H1 (cell line): ENCODE data around the gene SAE1. TPM values are rescaled to one million over a fixed set of nuclear protein-coding genes. Genes with fewer than 3 reads are reported as not detected.
"Not testable (repeated sequence)": the region's sequence is repeated elsewhere in the genome, so short reads cannot be mapped to it uniquely, and the experiment has no call there.

Experiments used
- CTCF ChIA-PET: fragments of 300-600 bp; sonication (Branson Sonifier 250); formaldehyde crosslinking; loops from one replicate; lab custom pipeline; 2021; ENCODE audit not compliant: partially characterized antibody; lab: Charles Lee
- POLR2A ChIA-PET: fragments of 300-600 bp; sonication (Branson Sonifier 250); formaldehyde crosslinking; loops from one replicate; lab custom pipeline; 2021; ENCODE audit warnings: inconsistent platforms; ENCODE audit not compliant: partially characterized antibody; lab: Charles Lee
- DNase-seq, 2 experiments: peaks; one replicate each; pipeline versions ENCODE4 v3.0.0 to v3.0.0-alpha.2; 2010 to 2022; ENCODE audit warnings: low spot score in 2 of 2, low read depth in 1 of 2, mixed read lengths in 1 of 2
- FAIRE-seq: peaks from 2 replicates; lab custom pipeline; 2011; peaks lifted over from hg19 to GRCh38; lab: Jason Lieb, UNC
- H2AFZ ChIP-seq: 2 replicates; pipeline ENCODE4 v1.8.1; 2012; ENCODE audit warnings: low read length, inconsistent platforms
- H2AK5ac ChIP-seq: 2 replicates; pipeline ENCODE4 v1.6.1; 2013; ENCODE audit warnings: low read depth, low read length
- H2BK120ac ChIP-seq: replicated peaks from 2 replicates; pipeline ENCODE3; 2013; ENCODE audit warnings: low read depth, low read length, inconsistent platforms
- H2BK12ac ChIP-seq: 2 replicates; pipeline ENCODE4 v1.6.1; 2013; ENCODE audit warnings: low read depth, low read length
- H2BK15ac ChIP-seq: 2 replicates; pipeline ENCODE4 v1.6.1; 2013; ENCODE audit warnings: low read length
- H2BK20ac ChIP-seq: 2 replicates; pipeline ENCODE4 v1.6.1; 2013; ENCODE audit warnings: low read length
- H2BK5ac ChIP-seq: 2 replicates; pipeline ENCODE4 v1.6.1; 2013; ENCODE audit warnings: low read depth, low read length
- H3K14ac ChIP-seq: 2 replicates; pipeline ENCODE4 v1.6.1; 2013; ENCODE audit warnings: inconsistent platforms; ENCODE audit not compliant: insufficient read length
- H3K18ac ChIP-seq: 2 replicates; pipeline ENCODE4 v1.6.1; 2013; ENCODE audit warnings: low read length; ENCODE audit errors: extremely low read depth
- H3K23ac ChIP-seq: 2 replicates; pipeline ENCODE4 v1.6.1; 2013; ENCODE audit warnings: inconsistent platforms; ENCODE audit not compliant: insufficient read length
- H3K23me2 ChIP-seq: 2 replicates; pipeline ENCODE4 v1.6.1; 2013; ENCODE audit warnings: low read depth, low read length
- H3K27ac ChIP-seq: 2 replicates; pipeline ENCODE4 v1.6.1; 2011; ENCODE audit warnings: low read depth, low read length, inconsistent platforms
- H3K27me3 ChIP-seq, 4 experiments: replicated peaks in 1 of 4; 1 replicate in 1 of 4; 2 replicates in 3 of 4; pipeline versions ENCODE4 v1.6.1 to v1.8.1; 2011 to 2013; ENCODE audit warnings: low read length in 3 of 4, mild to moderate bottlenecking in 3 of 4, inconsistent platforms in 2 of 4, mixed read lengths in 2 of 4, moderate library complexity in 1 of 4; ENCODE audit not compliant: control insufficient read depth in 3 of 4, insufficient read depth in 3 of 4; ENCODE audit errors: extremely low read depth in 1 of 4
- H3K36me3 ChIP-seq, 4 experiments: 2 replicates each; pipeline versions ENCODE4 v1.6.1 to v1.8.1; 2011 to 2013; ENCODE audit warnings: mild to moderate bottlenecking in 4 of 4, low read length in 3 of 4, moderate library complexity in 2 of 4, control low read depth in 1 of 4, inconsistent platforms in 1 of 4; ENCODE audit not compliant: insufficient read depth in 4 of 4, control insufficient read depth in 2 of 4
- H3K4ac ChIP-seq: replicated peaks from 2 replicates; pipeline ENCODE3; 2013; ENCODE audit warnings: low read length, low read depth, mixed read lengths, inconsistent platforms; ENCODE audit not compliant: insufficient read length
- H3K4me1 ChIP-seq, 4 experiments: replicated peaks in 1 of 4; 1 replicate in 1 of 4; 2 replicates in 3 of 4; pipeline versions ENCODE4 v1.6.1 to v1.8.1; 2011 to 2013; ENCODE audit warnings: low read length in 3 of 4, inconsistent platforms in 2 of 4, mixed read lengths in 1 of 4; ENCODE audit not compliant: insufficient read depth in 4 of 4, control insufficient read depth in 3 of 4
- H3K4me2 ChIP-seq, 2 experiments: 2 replicates each; pipeline versions ENCODE4 v1.6.1 to v1.8.1; 2011 to 2013; ENCODE audit warnings: low read depth in 2 of 2, low read length in 2 of 2, control low read depth in 1 of 2, inconsistent platforms in 1 of 2, mild to moderate bottlenecking in 1 of 2; ENCODE audit not compliant: insufficient read depth in 1 of 2
- H3K4me3 ChIP-seq, 4 experiments: fragments of 200-600, 300-600 bp in 1 of 4; sonication (generic), shearing (Covaris generic), sonication (Bioruptor Twin) in 1 of 4; 2 replicates each; pipeline versions ENCODE4 v1.5.1 to v1.8.1; 2011 to 2016; ENCODE audit warnings: low read length in 4 of 4, low read depth in 3 of 4, control low read depth in 2 of 4, inconsistent platforms in 2 of 4, mild to moderate bottlenecking in 2 of 4, mixed read lengths in 1 of 4, moderate library complexity in 1 of 4; ENCODE audit not compliant: insufficient read depth in 2 of 4; ENCODE audit errors: extremely low read depth in 1 of 4
- H3K56ac ChIP-seq: replicated peaks from 2 replicates; pipeline ENCODE3; 2013; ENCODE audit warnings: low read depth, mild to moderate bottlenecking, mixed read lengths, low read length, inconsistent platforms; ENCODE audit not compliant: insufficient read length
- H3K79me1 ChIP-seq: 2 replicates; pipeline ENCODE4 v1.6.1; 2013; ENCODE audit warnings: low read depth, low read length, control low read depth
- H3K79me2 ChIP-seq, 2 experiments: 2 replicates each; pipeline versions ENCODE4 v1.6.1 to v1.8.1; 2012 to 2013; ENCODE audit warnings: low read length in 2 of 2, mild to moderate bottlenecking in 2 of 2, inconsistent platforms in 1 of 2; ENCODE audit not compliant: insufficient read depth in 2 of 2, control insufficient read depth in 1 of 2
- H3K9ac ChIP-seq, 4 experiments: replicated peaks in 1 of 4; 1 replicate in 1 of 4; 2 replicates in 3 of 4; pipeline versions ENCODE4 v1.6.1 to v1.8.1; 2011 to 2013; ENCODE audit warnings: low read depth in 3 of 4, low read length in 3 of 4, control low read depth in 2 of 4, mild to moderate bottlenecking in 2 of 4, moderate library complexity in 2 of 4, inconsistent platforms in 1 of 4; ENCODE audit errors: extremely low read depth in 1 of 4
- H3K9me3 ChIP-seq, 2 experiments: 2 replicates each; pipeline versions ENCODE4 v1.6.1 to v1.8.1; 2012 to 2013; ENCODE audit warnings: mild to moderate bottlenecking in 2 of 2, moderate library complexity in 2 of 2, control low read depth in 1 of 2, inconsistent platforms in 1 of 2, low read depth in 1 of 2, low read length in 1 of 2, mixed read lengths in 1 of 2; ENCODE audit not compliant: insufficient read depth in 2 of 2
- H4K20me1 ChIP-seq, 2 experiments: replicated peaks in 1 of 2; 2 replicates each; pipeline versions ENCODE3 to v1.8.1; 2011 to 2013; ENCODE audit warnings: inconsistent platforms in 2 of 2, low read length in 2 of 2, mild to moderate bottlenecking in 1 of 2; ENCODE audit not compliant: insufficient read depth in 2 of 2, control insufficient read depth in 1 of 2
- H4K5ac ChIP-seq: 2 replicates; pipeline ENCODE4 v1.6.1; 2013; ENCODE audit warnings: low read length, low read depth, mixed read lengths, inconsistent platforms; ENCODE audit not compliant: insufficient read length
- H4K8ac ChIP-seq: 2 replicates; pipeline ENCODE4 v1.8.0; 2013; ENCODE audit warnings: mild to moderate bottlenecking, moderate library complexity, low read length, inconsistent platforms; ENCODE audit not compliant: insufficient read depth; ENCODE audit errors: extremely low read depth
- H4K91ac ChIP-seq: replicated peaks from 2 replicates; pipeline ENCODE3; 2013; ENCODE audit warnings: low read length, mixed read lengths, inconsistent platforms; ENCODE audit not compliant: insufficient read length
- CREB1 ChIP-seq: IDR thresholded peaks from 2 replicates; pipeline ENCODE4 v1.6.1; 2012; ENCODE audit warnings: inconsistent platforms
- HDAC2 ChIP-seq, 2 experiments: fragments of 300-600 bp in 1 of 2; sonication (generic) in 1 of 2; IDR thresholded peaks; 2 replicates each; pipeline ENCODE4 v1.6.1; 2011 to 2012; ENCODE audit warnings: low read depth in 2 of 2, low read length in 2 of 2, mild to moderate bottlenecking in 2 of 2, moderate library complexity in 2 of 2, borderline replicate concordance in 1 of 2, inconsistent platforms in 1 of 2
- KDM1A ChIP-seq: fragments of 200-600, 300-600 bp; sonication (generic); IDR thresholded peaks from 2 replicates; pipeline ENCODE4 v1.7.1; 2016; ENCODE audit warnings: mild to moderate bottlenecking, low read length, borderline replicate concordance
- NANOG ChIP-seq: IDR thresholded peaks from 2 replicates; pipeline ENCODE4 v1.6.1; 2011; ENCODE audit warnings: low read length, low read depth, mild to moderate bottlenecking, inconsistent platforms; ENCODE audit not compliant: insufficient read depth, poor library complexity, severe bottlenecking
- POLR2A ChIP-seq, 2 experiments: IDR thresholded peaks; 1 replicate in 1 of 2; 2 replicates in 1 of 2; pipeline ENCODE4 v1.6.1; 2011; ENCODE audit warnings: low read depth in 2 of 2, low read length in 2 of 2, mild to moderate bottlenecking in 2 of 2; ENCODE audit errors: control extremely low read depth in 1 of 2
- POU5F1 ChIP-seq: IDR thresholded peaks from 2 replicates; pipeline ENCODE4 v1.6.1; 2011; ENCODE audit warnings: low read depth, mild to moderate bottlenecking, low read length, moderate library complexity
- RAD21 ChIP-seq, 2 experiments: IDR thresholded peaks in 1 of 2; conservative IDR thresholded peaks in 1 of 2; 2 replicates each; pipeline ENCODE4 v1.6.1; 2011; ENCODE audit warnings: low read depth in 2 of 2, low read length in 2 of 2, improper control_type of control experiment in 1 of 2, inconsistent platforms in 1 of 2, mild to moderate bottlenecking in 1 of 2, moderate library complexity in 1 of 2
- SRF ChIP-seq: IDR thresholded peaks from 2 replicates; pipeline ENCODE4 v1.6.1; 2011; ENCODE audit warnings: mild to moderate bottlenecking, low read depth, low read length, moderate library complexity
- ZNF274 ChIP-seq: IDR thresholded peaks from 2 replicates; pipeline ENCODE4 v1.7.0; 2012; ENCODE audit warnings: low read length, borderline replicate concordance; ENCODE audit errors: extremely low read depth
- WGBS, 2 experiments: shearing (Covaris generic) in 1 of 2; methylation state at CpG; one replicate each; pipeline versions ENCODE4 v1.1.6 to v1.1.7; 2013 to 2015; ENCODE audit warnings: low lambda C conversion rate in 2 of 2, mixed read lengths in 2 of 2, inconsistent platforms in 1 of 2, low coverage in 1 of 2, missing lambda C conversion rate in 1 of 2; ENCODE audit not compliant: insufficient replicate concordance in 2 of 2, insufficient coverage in 1 of 2, insufficient read length in 1 of 2; ENCODE audit errors: extremely low coverage in 1 of 2, missing lambda C conversion rate in 1 of 2; 5-methylcytosine and 5-hydroxymethylcytosine counted together
- polyA plus RNA-seq, 7 experiments: library from polyadenylated mRNA; depleted of rRNA in 3 of 7; stranded (reverse) in 5 of 7; unstranded in 2 of 7; fragments of >200 nt in 5 of 7; fragments of 200-250 nt in 2 of 7; gene quantifications; 1 replicate in 5 of 7; 2 replicates in 1 of 7; 4 replicates in 1 of 7; pipeline versions ENCODE4 v1.2.1 to v1.2.3, GENCODE V29; 2011 to 2013; ENCODE audit warnings: missing spikeins in 2 of 7, mixed read lengths in 2 of 7
- total RNA-seq: library from RNA; stranded (reverse); fragmentation: NEBNext Ultra II Directional; extraction: Animal tissue kit (Norgen Biotek cat#: 25700); gene quantifications from 2 replicates; pipeline ENCODE4 v1.2.1, GENCODE V29; 2021
- TF ChIP-seq, protein P1 (sequence below): IDR thresholded peaks from 2 replicates; pipeline ENCODE4 v1.6.1; 2012; ENCODE audit warnings: inconsistent platforms

The SAE1 gene
- total and polyA plus RNA-seq, 2 of the 8 experiments (the other 6 are each of a cell fraction or from before 2014, with no cell fraction given) = 213 to 268 TPM

DNA sequence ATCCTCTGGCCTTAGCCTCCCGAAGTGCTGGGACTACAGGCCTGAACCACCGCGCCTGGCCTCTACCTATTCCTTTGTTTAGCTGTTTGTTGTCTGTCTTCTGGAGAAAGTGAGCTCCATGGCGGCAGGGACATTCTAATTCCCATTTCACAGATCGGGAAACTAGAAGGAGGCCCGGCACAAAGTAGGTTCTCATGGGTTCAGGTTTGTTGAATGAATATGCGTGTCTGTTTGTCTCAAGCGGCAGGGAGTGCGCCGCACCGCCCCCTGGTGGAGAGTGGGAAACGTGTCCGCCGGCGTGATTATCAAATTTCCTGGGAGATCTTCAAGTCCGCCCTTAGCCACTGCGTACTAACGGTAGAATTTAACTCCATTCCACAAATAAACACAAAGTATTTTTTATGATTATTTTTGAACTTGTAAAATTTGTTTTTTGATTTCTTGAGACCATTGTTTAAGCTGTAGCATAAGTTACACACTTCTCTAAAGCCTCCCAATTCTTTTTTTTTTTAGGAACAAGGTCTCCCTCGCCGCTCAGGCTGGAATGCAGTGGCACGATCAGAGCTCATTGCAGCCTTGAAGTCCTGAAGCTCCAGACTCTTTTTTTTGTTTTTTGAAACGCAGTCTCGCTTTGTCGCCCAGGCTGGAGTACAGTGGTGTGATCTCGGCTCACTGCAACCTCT is 116.8 kb downstream of the SAE1 start (continued):
- TF ChIP-seq POLR2A (IDR thresholded peaks at IDR 0.05; ENCODE audit: control extremely low read depth in 1 of 2, low read depth in 2 of 2, low read length in 2 of 2) (no peak), CREB1 (peak; percentile 25), SRF (no peak), KDM1A (peak; percentile 99; the same call in 1 of the 2 replicates), NANOG (peak; percentile 5), HDAC2 (IDR thresholded peaks at IDR 0.05; ENCODE audit: borderline replicate concordance in 1 of 2, low read depth in 2 of 2, low read length in 2 of 2) (peak in 1 of 2 experiments; percentile 96; a peak in 1 of 4 replicates), RAD21 (IDR thresholded peaks at IDR 0.05 in 1 of 2, conservative IDR thresholded peaks at IDR 0.05 in 1 of 2; ENCODE audit: low read depth in 2 of 2, low read length in 2 of 2) (peak; percentile 53 to 58), POU5F1 (no peak), ZNF274 (no peak)
- TF ChIP-seq, protein P1, sequence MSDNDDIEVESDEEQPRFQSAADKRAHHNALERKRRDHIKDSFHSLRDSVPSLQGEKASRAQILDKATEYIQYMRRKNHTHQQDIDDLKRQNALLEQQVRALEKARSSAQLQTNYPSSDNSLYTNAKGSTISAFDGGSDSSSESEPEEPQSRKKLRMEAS = peak; percentile 57

DNA sequence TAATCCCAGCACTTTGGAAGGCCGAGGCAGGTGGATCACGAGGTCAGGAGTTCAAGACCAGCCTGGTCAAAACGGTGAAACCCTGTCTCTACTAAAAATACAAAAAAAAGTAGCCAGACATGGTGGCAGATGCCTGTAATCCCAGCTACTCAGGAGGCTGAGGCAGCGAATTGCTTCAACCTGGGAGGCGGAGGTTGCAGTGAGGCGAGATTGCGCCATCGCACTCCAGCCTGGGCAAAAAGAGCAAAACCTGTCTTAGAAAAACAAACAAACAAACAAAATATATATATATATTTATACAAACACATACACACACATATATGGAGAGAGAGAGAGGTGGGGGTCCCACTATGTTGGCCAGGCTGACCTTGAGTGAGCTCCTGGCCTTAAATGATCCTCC is 122.4 kb downstream of the SAE1 start:
- H2BK120ac ChIP-seq, FAIRE-seq, H3K23me2 ChIP-seq, H3K9me3 ChIP-seq, H4K5ac ChIP-seq, DNase-seq, H3K9ac ChIP-seq, H4K8ac ChIP-seq, H4K91ac ChIP-seq, H2BK12ac ChIP-seq, H3K14ac ChIP-seq, H2BK20ac ChIP-seq, H2BK5ac ChIP-seq, H3K4me1 ChIP-seq, H2AFZ ChIP-seq, H3K79me2 ChIP-seq, H3K18ac ChIP-seq, H3K27ac ChIP-seq, H3K36me3 ChIP-seq, H4K20me1 ChIP-seq, H3K56ac ChIP-seq, H2BK15ac ChIP-seq, H3K27me3 ChIP-seq, H3K23ac ChIP-seq, H3K4ac ChIP-seq, H3K79me1 ChIP-seq, H3K4me2 ChIP-seq, H2AK5ac ChIP-seq, H3K4me3 ChIP-seq: not testable (repeated sequence)
- WGBS, 2 experiments = 92% methylated on average over 8 of the region's 8 CpGs; no CpG with 5 or more reads in 1 of the 2 experiments
- POLR2A ChIA-PET = interaction anchor here (0.6 to 1.6 kb wide), 4 partner anchors 9 to 177 kb away, joined by 3 to 9 read pairs (median 5); no protein-coding TSS in a partner anchor
- CTCF ChIA-PET = interaction anchor here (0.8 to 12.1 kb wide), 4 partner anchors 7 to 42 kb away, joined by 3 to 303 read pairs (median 40); no protein-coding TSS in a partner anchor
